AG20443 (cell line): ENCODE data around the gene FBXW8.

Experiments
- DNase-seq: peaks from one replicate; pipeline ENCODE4 v3.0.0; 2012; ENCODE audit warnings: low spot score, mixed read lengths

The FBXW8 gene

DNA sequence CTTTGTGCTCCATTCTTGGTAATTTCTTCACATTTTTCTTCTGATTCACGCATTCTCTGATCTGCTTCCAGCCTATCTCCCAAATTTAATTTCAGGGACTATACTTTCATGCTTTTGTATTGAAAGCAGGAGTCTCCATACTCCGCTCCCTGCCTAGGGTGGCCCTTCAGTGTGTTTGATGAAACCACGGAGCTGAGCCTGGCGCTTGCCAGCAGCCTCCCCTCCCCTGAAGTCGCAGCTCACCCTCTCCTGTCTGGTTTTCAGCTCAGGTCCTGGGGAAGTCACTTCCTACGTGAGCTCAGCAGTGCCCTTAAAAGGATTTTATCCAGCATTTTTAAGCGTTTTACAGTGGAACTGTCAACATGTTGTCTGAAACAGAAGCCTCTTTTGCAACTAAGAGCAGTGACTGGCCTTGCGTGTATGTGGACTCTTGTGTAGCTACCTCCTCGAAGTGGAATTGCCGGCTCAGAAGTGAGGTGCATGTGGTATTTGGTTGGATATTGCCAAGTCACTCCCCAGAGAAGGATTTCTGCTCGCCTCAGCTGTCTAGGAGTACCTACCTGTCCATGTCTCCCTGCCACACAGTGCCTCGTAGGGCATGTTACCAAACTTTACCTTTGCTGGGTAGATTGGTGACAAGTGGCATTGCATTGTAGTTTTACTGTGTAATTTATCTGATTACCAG is 109.9 kb downstream of the FBXW8 start:
- no peak for DNase-seq

DNA sequence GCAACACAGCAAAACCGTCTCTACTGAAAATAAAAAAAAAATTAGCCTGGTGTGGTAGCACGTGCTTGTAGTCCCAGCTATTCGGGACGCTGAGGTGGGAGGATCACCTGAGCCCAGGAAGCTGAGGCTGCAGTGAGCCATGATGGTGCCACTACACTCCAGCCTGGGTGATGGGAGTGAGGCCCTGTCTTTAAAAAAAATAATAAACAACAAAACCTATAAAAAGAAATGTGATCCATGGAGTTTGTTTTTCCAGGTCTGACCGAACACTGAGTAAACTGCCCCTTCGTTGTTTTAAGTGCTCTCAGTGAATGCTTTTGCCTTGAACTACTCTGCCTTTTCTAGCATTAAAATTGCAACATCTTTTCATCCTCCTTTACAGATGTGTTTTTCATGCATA is 111.7 kb downstream of the FBXW8 start:
- no peak for DNase-seq

DNA sequence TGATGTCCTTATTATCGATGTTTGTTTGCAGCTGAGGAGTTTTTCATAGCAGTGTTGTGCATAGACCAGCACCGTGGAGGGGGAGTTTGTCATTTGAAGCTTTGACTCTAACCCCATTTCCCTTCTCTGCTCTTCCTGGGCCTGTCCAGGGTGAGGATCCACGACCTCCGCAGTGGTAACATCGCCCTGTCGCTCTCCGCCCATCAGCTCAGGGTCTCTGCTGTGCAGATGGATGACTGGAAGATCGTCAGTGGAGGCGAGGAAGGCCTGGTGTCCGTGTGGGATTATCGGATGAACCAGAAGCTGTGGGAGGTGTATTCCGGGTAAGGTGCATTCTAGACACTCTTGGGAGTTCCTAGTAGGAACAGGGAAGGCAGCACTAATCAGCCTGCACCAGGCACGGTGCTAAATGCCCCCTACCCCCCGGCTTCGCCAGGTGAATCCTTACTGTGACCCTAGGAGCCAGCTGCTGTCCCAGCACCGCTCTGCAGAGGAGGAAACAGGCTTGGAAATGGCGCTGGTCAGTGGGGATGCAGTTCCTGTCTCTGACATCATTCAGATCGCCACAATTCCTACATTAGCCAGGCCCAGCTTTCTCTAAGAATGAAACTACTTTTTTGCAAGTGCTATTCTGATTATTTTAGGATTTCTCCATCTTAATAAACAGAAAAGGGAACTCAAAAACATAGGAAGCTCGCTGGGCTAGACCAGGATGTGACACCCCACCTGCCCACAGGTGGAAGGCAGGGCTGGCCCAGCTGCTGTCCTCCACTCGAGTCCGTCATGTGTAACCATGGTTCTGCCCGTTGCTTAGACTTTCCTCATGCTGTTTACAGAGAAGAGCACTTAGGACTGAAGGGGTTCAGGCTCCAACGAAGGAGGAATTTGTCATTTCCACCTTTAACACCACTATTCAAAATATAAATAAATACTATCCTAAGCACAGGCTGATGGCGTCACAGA is 113.5 kb downstream of the FBXW8 start:
- DNase-seq: no peak

DNA sequence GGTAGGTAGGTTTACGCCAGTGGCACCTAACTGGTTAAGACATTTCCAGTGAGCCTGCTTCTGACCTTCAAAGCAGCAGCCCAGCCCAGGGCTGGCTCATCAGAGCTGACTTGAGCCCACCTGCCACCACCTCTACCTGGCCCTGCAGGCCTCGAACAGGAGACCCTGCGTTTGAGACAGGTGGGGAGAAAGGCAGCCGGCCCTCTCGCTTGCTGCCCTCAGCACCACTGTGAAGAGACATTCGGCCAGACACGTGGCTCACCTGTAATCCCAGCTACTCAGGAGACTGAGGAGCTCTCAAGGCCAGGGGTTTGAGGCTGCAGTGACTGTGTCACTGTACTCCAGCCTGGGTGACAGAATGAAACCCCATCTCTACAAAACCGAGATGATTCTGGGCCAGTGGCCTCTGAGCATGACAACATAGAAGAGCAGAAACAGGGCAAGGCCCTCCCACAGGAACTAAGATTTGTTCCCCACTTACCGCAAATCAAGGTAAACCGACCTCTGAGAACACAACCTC is 114.3 kb downstream of the FBXW8 start:
- DNase-seq: no peak

DNA sequence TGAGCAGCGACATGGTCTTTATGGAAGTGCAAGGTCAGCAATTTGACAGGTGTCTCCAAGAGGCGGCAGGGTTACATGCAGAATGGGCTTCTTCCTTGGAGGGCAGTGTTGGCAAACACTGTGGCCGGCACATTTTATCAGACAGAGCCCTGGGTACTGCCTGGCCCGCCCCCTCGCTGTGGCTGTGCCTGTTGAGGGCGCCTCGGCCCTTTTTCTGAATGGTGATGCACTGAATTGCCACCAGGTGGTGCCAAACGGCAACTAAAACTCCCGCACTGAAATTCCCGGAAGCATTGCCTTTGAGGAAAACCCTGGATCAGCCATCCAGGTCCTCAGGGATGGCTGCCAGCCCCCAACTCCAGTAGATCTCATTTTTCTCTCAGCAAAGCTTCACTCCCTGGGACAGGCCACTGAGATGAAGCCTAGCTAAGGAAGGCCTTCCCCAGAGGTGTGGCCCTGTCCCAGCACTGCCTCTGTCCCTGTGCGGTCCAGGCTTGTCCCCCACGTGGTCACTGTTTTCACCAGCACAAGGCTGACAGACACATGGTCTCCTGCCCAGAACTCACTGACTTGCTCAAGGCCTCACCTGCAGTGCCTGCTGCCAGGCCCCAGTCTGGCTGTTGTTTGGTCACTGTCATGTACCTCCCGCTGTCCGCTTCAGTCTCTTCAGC is 114.9 kb downstream of the FBXW8 start:
- peak; percentile 91 for DNase-seq

DNA sequence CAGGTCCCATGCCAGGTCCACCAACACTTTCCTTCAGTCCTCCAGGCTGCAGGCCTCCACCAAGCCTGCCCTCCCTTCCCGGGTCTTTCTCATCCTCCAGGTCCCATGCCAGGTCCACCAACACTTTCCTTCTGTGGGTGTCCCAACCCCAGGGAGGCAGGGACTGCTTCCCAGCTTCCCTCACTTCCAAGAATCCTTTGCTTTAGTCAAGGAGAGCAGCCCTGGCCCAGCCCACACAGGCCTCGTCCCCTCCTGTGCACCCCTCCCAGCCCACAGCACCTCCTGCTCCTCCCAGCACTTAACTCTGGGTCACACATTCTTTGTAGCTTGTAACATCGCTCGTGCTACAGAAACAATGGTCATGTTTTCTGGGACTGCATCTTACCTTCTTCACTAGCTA is 115.6 kb downstream of the FBXW8 start:
- no peak for DNase-seq

DNA sequence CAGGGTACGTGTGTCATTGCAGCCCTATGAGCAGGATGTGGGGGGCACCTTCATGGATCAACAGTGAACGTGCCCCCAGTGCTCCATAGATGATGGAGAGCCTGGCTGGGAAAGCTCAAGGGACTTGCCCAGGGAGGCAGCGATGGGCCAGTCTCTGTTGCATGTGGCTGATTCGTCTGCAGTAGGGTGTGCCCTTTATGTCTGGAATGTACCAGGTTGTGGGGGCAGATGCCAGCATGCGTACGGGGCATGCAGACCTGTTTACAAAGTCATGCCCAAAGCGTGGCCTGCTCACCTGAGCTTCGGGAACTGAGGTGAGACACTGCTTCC is 116.1 kb downstream of the FBXW8 start:
- no peak for DNase-seq

DNA sequence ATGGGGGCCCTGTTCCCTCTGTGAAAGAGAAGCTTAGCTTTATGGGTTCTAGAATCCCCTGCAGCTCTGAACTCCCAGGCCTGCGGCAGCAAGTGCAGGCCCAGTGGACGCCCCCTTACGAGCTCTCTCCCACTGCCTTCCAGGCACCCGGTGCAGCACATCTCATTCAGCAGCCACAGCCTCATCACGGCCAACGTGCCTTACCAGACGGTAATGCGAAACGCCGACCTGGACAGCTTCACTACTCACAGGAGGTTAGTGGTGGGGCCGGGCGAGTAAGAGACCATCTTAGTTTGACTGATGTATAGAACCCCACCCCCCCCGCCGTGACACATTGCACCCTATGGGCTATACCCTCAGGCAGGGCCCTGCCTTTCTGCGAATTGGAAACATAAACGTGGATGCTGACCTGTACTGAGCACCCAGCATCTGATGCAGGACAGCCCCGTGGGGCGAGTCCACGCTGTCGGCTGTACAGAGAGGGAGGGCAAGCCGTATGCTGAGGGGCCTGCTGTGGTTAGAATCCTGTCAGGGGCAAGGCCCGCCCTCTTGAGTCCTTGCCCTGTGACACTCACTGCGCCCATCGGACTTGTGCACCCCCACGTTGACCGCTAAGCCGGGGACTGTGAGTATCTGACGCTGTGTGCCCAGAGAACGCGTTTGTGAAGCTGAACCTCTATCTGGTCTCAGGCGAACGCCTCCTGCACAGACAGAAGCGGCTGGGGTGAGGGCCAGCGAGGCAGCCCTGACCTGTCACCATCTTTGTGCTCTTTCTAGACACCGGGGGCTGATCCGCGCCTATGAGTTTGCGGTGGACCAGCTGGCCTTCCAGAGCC is 116.7 kb downstream of the FBXW8 start:
- DNase-seq: no peak

DNA sequence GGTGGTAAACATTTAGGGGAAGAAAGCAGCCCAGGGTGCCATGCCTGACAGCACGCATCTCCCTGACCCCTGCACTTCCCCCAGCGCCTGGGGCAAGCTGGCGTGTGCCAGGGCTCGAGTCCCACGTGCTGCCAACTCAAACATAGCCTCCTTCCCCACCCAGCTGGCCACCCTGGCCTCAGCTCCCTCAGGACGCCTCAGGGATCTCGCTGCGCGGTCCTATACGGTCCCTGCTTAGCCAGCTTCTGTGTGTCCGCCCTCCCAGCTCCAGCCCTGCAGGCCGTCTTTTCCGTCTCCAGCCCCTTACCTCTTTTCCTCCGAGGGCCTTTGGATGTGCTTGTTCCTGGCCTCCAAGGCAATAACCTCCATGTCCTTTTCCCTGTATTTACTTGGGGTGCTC is 117.5 kb downstream of the FBXW8 start:
- no peak for DNase-seq

DNA sequence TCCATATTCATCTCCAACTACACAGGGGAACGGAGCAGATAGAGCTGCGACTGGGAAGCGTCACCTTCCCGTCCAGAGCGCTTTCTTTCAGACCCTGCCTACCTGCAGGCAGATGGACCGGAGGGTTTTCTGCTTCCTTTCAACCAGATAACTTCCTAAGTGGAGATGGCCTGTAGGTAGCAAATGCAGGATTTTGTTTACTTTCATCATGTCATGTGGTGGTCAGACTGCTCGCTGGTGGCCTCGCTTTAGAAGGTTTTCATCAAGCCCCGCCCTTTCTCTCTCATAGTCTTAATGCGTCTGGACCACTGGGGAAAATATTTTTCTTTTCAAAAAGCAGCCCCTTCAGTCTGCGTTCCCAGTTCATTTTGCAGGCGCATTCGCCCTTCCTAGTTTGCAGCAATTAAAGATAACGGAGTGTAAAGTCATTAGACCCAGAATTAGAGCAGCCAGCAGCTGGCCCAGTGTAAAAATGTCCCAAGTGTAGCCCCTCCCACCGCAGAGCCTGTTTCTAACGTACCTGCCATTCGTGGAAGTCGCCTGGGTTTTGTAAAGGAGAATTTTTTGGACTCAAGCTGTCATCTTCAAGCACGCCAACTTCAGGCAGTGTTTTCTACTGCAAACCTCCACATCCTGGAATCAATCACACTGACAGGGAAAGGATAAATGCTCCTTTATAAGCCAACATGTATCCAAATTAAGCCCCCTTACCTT is 119.6 kb downstream of the FBXW8 start:
- no peak for DNase-seq

DNA sequence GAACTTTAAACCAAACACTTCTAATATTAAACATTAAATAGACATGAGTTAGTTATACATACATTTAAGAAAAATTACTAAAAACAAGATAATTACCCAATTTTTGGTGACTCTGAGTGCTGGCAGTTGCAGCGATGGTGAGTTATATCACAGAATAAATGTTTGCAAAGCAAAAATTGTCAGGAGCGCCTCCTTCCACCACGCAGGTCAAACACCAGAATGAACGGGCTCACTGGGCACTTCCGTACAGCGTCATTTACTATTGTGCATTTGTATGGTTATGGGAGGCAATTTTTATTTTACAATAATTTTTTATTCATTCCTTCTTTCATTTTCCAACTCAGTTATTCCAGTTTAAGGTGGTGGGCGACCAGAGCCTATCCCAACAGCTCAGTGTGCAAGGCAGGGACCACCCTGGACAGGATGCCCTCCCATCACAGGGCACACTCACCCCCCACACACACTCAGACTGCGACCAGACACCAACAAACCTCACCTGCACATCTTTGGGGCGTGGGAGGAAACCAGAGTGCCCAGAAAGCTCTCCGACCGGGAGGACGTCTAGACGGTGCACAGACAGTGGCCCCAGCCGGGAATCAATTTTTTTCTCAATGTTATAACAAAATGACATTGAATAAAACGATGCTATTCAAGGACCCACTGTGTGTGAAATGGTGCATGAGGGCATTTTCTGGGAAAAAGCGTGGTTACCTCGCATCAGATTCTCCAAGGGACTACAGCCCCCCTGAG is 121.3 kb downstream of the FBXW8 start:
- no peak for DNase-seq

DNA sequence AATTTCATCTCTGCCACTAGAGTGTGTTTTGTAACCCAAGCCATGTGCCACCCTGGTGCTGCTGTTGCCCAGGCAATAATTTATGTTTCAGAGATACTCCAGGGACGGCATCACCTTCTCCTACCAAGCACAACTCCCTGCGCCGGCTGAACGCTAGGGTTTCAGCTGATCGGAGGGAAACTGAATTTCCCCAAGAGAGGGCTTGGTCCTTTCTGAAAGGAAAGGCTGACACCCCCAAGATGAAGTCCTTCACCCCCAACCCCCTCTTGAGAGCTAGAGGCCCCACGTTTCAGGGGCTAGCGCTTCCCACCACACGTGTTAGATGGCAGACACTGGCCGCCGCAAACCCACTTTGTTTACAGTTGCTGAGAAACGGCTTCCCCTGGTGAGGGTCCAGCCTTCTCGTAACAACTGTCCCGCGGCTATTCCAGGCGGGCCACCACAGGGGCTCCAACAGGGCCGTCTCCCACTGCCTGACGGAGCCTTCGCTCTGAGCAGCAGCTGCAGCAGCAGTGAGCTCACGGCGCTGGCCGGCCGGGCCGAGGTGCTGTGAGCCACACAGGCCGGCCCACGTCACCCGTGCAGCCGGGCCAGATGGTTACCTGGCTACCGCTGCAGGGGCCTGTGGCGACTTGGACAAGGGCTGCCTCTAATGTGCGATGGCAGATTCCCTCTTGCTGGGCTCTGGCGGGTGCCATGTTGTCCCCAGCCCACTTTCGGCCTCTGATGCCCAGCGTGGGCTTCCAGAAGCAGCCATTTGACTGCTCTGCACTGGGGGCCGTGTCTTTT is 122.0 kb downstream of the FBXW8 start:
- DNase-seq: peak; percentile 65

DNA sequence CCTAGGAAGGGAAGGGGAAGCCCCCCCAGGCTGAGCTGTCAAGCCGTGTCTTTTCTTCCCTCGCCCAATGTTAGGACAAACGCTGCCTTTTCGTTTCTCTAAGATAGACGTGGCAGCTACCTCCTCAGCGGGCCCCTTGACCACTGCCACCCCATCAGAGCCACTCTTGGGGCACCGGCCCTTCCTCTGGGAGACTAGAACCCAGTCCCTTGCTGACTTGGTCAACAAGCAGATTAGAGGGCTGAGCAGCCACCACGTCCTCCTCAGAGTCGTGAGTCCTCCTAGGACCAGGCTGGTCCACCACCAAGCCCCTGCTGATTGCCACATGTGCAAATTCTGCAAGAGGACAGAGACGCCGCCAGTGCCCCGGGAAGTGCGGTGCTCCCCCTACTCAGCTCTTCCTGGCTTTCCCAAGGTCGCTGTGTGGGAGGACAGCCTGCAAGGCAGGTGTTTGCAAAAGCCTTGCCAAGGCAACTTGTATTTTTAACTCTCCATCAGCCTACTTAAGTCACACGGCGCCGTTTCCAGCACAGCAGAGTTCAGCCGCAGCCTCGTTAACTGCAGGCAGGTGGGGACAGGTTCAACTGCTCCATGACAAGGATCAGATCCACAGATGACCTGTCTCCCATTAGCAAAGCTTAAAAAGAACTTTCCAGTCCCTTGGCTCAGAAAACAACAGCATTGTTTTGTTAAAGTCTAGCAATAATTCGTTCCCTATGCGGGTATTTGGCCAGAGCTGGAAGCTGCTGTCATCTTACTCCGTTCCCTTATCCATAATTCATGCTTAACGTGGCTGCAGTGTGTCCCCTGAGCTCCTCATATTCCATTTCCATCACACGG is 122.9 kb downstream of the FBXW8 start:
- no peak for DNase-seq

DNA sequence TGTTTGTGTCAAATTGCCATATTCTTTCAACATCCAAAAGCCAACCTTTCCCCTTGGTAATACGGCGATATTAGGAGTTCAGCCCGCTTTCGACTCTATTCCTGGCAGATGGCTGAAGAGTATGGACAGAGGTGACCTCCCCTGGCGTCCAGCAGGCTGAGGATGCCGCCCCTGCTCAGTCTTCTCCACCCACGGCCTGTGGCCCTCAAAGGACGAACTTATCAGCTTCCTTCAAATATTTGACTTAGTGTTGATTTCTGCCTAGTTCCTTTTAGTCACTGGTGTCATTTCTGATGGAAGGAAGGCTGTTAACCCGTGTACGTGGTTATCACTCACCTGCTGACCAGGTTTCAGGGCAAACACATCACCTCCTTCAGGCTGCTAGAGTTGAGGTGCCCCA is 123.5 kb downstream of the FBXW8 start:
- DNase-seq: no peak

DNA sequence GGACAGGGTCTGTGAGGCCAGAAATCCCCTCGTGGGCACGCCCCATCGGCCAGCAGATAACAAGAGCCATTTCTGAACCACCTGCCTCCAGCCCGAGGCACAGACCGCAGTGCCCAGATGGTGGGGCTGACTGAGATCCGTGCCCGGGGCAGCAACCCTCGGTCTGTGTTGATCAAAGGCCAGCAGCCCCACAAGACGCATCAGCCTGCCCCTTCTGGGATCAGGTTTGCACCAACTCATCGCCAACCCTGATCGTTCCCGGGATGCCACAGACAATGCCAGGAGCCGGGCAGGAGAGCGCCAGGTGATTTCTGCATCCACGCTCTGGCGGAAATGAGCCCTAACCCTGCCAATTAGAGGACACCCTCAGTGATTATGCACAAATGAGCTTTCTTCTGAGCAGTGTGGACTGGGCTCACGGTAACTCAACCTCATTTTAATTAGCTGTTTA is 124.0 kb downstream of the FBXW8 start:
- no peak for DNase-seq

DNA sequence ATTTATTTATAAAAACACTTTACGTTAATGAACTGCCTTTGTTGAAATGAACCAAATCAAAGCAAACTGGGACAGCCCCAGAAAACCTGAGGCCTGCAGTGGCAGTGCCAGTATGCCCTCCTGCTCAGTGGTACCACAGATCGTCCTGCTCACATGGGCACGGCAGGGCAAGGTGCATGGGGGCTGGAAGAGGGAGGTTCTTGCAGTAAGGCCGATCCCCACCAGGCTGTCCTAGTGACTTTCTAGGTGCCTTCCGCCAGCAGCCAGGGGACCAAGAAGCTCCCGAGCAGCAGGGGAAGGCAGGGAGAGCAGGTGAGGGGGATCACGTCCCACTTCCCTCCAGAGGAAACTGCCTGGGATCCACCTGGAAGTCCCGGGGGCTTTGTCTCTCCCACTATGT is 124.5 kb downstream of the FBXW8 start:
- DNase-seq: no peak

DNA sequence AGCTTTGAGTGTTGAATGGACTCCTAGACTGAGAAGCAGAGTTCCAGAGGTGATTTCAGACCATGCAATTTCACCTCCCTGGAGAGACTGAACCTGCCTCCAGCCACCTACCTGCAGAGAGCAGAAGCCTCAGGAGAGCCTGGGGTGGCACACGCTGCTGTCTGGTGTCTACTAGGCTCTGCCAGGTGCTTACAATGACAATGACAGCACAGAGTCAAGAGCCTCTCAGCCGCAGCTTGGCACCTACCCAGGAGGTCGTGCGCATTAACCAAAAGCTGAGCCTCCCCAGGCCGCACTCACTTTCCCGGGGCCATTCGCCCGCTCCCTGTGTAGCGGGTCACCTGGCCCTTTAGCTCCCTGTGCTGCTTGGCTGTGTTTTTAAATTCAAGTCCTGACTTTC is 125.3 kb downstream of the FBXW8 start:
- DNase-seq: no peak

DNA sequence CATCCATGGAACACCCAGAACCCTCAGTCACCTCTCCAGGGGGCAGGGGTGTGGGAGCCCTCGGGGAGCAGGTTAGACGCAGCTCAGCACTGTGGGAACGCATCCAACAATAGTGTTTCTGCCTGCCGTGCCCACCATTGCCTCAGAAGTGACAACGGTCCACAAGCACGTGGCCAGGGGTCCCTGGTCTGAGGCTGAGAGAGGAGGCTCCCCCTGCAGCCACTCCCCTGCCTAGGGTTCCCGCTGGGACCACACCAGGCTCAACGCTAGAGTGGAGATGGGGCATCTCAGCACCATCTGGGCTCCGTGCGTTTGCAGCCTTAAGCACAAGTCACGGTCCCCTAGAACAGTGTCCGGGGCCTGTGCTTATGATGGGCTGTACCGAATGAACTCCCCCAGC is 125.8 kb downstream of the FBXW8 start:
- DNase-seq: no peak
